HepG2 (cell line): ENCODE data around the gene ZFP82. TPM values are rescaled to one million over a fixed set of nuclear protein-coding genes. Genes with fewer than 3 reads are reported as not detected.

ENCODE experiments used
- ATAC-seq: fragments of 200-7000 bp; cut with Tn5 transposase; 3 replicates; pipeline ENCODE4 v1.9.1; 2020; ENCODE audit warnings: mild to moderate bottlenecking, moderate library complexity
- BruUV-seq: library from RNA; stranded (reverse); fragments of 400-500 nt; replicated peaks from 2 replicates; lab custom pipeline; 2021; lab: Mats Ljungman, UMichigan
- CTCF ChIA-PET: fragments of 300-600 bp; formaldehyde crosslinking; extraction: SDS; loops from one replicate; lab custom pipeline; 2021; ENCODE audit warnings: low total read pairs, inconsistent platforms, low intra/inter-chr PET ratio; lab: Yijun Ruan, JAX
- POLR2A ChIA-PET: fragments of 350-600 bp; sonication (Branson Sonifier 250); formaldehyde crosslinking; loops from one replicate; lab custom pipeline; 2020; ENCODE audit warnings: antibody characterized with exemption, inconsistent platforms; lab: Yijun Ruan, JAX
- DNase-seq: peaks from one replicate; pipeline ENCODE4 v3.0.0-alpha.2; 2015; ENCODE audit warnings: low spot score
- FAIRE-seq: peaks from 3 replicates; lab custom pipeline; 2011; peaks lifted over from hg19 to GRCh38; lab: Jason Lieb, UNC
- H2AFZ ChIP-seq: one replicate; pipeline ENCODE4 v1.6.1; 2011; ENCODE audit warnings: low read length, inconsistent platforms
- H3K27ac ChIP-seq: fragments of 300-600 bp; 3 replicates; pipeline ENCODE4 v1.8.0; 2011; ENCODE audit warnings: mixed run types, mild to moderate bottlenecking, mixed read lengths, low read length, inconsistent platforms; ENCODE audit not compliant: insufficient read depth; ENCODE audit errors: extremely low read length
- H3K27me3 ChIP-seq, 2 experiments: fragments of 200-600 bp in 1 of 2; 2 replicates in 1 of 2; 3 replicates in 1 of 2; pipeline versions ENCODE4 v1.6.0 to v1.8.0; 2011; ENCODE audit warnings: low read length in 2 of 2, mild to moderate bottlenecking in 2 of 2, moderate library complexity in 2 of 2, inconsistent platforms in 1 of 2; ENCODE audit not compliant: insufficient read depth in 2 of 2, control insufficient read depth in 1 of 2
- H3K36me3 ChIP-seq, 2 experiments: fragments of 200-600 bp in 1 of 2; replicated peaks in 1 of 2; 2 replicates in 1 of 2; 3 replicates in 1 of 2; pipeline versions ENCODE4 v1.5.1 to v1.8.0; 2011; ENCODE audit warnings: low read length in 2 of 2, inconsistent platforms in 1 of 2; ENCODE audit not compliant: insufficient read depth in 2 of 2, control insufficient read depth in 1 of 2
- H3K4me1 ChIP-seq: 2 replicates; pipeline ENCODE4 v1.5.1; 2012; ENCODE audit warnings: low read length, inconsistent platforms; ENCODE audit not compliant: insufficient read depth
- H3K4me2 ChIP-seq: 2 replicates; pipeline ENCODE4 v1.6.0; 2011; ENCODE audit warnings: low read depth, low read length, inconsistent platforms
- H3K4me3 ChIP-seq, 3 experiments: fragments of 200-600 bp in 1 of 3; sonication (generic), shearing (Covaris generic) in 1 of 3; replicated peaks in 1 of 3; 2 replicates each; pipeline ENCODE4 v1.5.1; 2011 to 2016; ENCODE audit warnings: low read length in 3 of 3, inconsistent platforms in 2 of 3, low read depth in 2 of 3, mild to moderate bottlenecking in 2 of 3, control low read depth in 1 of 3, mixed read lengths in 1 of 3; ENCODE audit not compliant: insufficient read depth in 1 of 3
- H3K79me2 ChIP-seq: one replicate; pipeline ENCODE4 v1.6.1; 2011; ENCODE audit warnings: low read length, inconsistent platforms; ENCODE audit not compliant: insufficient read depth
- H3K9ac ChIP-seq: 2 replicates; pipeline ENCODE4 v1.6.0; 2011; ENCODE audit warnings: mild to moderate bottlenecking, low read depth, low read length, inconsistent platforms; ENCODE audit not compliant: insufficient read depth
- H3K9me3 ChIP-seq: 2 replicates; pipeline ENCODE4 v1.5.1; 2012; ENCODE audit warnings: mild to moderate bottlenecking, low read length
- H4K20me1 ChIP-seq: 2 replicates; pipeline ENCODE4 v1.6.0; 2011; ENCODE audit warnings: inconsistent platforms, mild to moderate bottlenecking, low read length, moderate library complexity; ENCODE audit not compliant: insufficient read depth
- FOSL1 ChIP-seq: sonication (generic); formaldehyde crosslinking; IDR thresholded peaks from 2 replicates; pipeline ENCODE4 v1.9.0; 2021; ENCODE audit warnings: missing genetic modification reagents, borderline replicate concordance
- GATAD2A ChIP-seq: IDR thresholded peaks from 2 replicates; pipeline ENCODE4 v1.6.1; 2016
- GFI1 ChIP-seq: sonication (generic); formaldehyde crosslinking; IDR thresholded peaks from 2 replicates; pipeline ENCODE4 v1.5.0; 2020; ENCODE audit warnings: missing genetic modification reagents, mild to moderate bottlenecking, borderline replicate concordance
- KMT2B ChIP-seq: IDR thresholded peaks from 2 replicates; pipeline ENCODE4 v1.6.1; 2016; ENCODE audit warnings: missing genetic modification reagents, missing compliant biosample characterization
- MEIS1 ChIP-seq: sonication (generic); formaldehyde crosslinking; IDR thresholded peaks from 2 replicates; pipeline ENCODE4 v1.9.0; 2021; ENCODE audit warnings: mild to moderate bottlenecking, missing genetic modification reagents, moderate library complexity, borderline replicate concordance
- MIER2 ChIP-seq: IDR thresholded peaks from 2 replicates; pipeline ENCODE4 v1.6.1; 2016; ENCODE audit warnings: missing biosample characterization, missing genetic modification reagents
- NRL ChIP-seq: sonication (generic); formaldehyde crosslinking; IDR thresholded peaks from 2 replicates; pipeline ENCODE4 v1.5.0; 2020; ENCODE audit warnings: missing genetic modification reagents, mild to moderate bottlenecking, moderate library complexity, borderline replicate concordance
- PTBP1 ChIP-seq: fragments of 200-400 bp; formaldehyde crosslinking; IDR thresholded peaks from 2 replicates; pipeline ENCODE4 v1.6.1; 2018; ENCODE audit warnings: low read length, low read depth; ENCODE audit not compliant: poor library complexity, severe bottlenecking
- U2AF2 ChIP-seq: fragments of 200-400 bp; formaldehyde crosslinking; IDR thresholded peaks from 2 replicates; pipeline ENCODE4 v1.6.1; 2017; ENCODE audit warnings: low read depth, mild to moderate bottlenecking, low read length
- ZFP82 ChIP-seq: sonication (generic); formaldehyde crosslinking; IDR thresholded peaks from 2 replicates; pipeline ENCODE4 v1.5.1; 2020; ENCODE audit warnings: mild to moderate bottlenecking, missing genetic modification reagents, borderline replicate concordance
- ZNF598 ChIP-seq: sonication (generic); formaldehyde crosslinking; IDR thresholded peaks from 2 replicates; pipeline ENCODE4 v1.5.1; 2020; ENCODE audit warnings: mild to moderate bottlenecking, missing genetic modification reagents, borderline replicate concordance
- WGBS: methylation state at CpG from one replicate; pipeline ENCODE4 v1.1.6; 2017; ENCODE audit warnings: low lambda C conversion rate; 5-methylcytosine and 5-hydroxymethylcytosine counted together
- in situ Hi-C: cut with HindIII; loops from 2 replicates; pipeline ENCODE4 v1.10.0; 2017; ENCODE audit warnings: low pct_unique_long_range_greater_than_20kb; ENCODE audit not compliant: extremely low pct_ligation_motif_present
- intact Hi-C: fragments of 100-400 bp; cut with micrococcal nuclease; formaldehyde crosslinking; loops from one replicate; pipeline ENCODE4 v1.10.0; 2022; ENCODE audit not compliant: unreplicated experiment
- polyA plus RNA-seq, 8 experiments: library from polyadenylated mRNA; depleted of rRNA in 3 of 8; stranded (reverse) in 7 of 8; unstranded in 1 of 8; fragments of >200 nt; fragmentation: Illumina TruSeq in 4 of 8; extraction: Trizol in 4 of 8; gene quantifications; 2 replicates each; pipeline versions ENCODE4 v1.2.1 to v1.2.3, GENCODE V29; 2011 to 2016; ENCODE audit warnings: low read depth in 4 of 8, missing spikeins in 1 of 8, mixed read lengths in 1 of 8; ENCODE audit not compliant: insufficient read depth in 1 of 8
- total RNA-seq, 5 experiments: library from RNA; depleted of rRNA; stranded (reverse); fragments of >200 nt; fragmentation: Illumina TruSeq; extraction: Trizol; gene quantifications; 2 replicates each; pipeline ENCODE4 v1.2.3, GENCODE V29; 2016; ENCODE audit warnings: low read depth in 1 of 5
- TF ChIP-seq, protein P1 (sequence below): sonication (generic); formaldehyde crosslinking; IDR thresholded peaks from 2 replicates; pipeline ENCODE4 v1.4.0; 2020; ENCODE audit warnings: missing genetic modification reagents, borderline replicate concordance
- TF ChIP-seq, protein P2 (sequence below): sonication (generic); formaldehyde crosslinking; IDR thresholded peaks from 2 replicates; pipeline ENCODE4 v1.8.1; 2023; ENCODE audit warnings: missing genetic modification reagents, inconsistent platforms, borderline replicate concordance
- TF ChIP-seq, protein P3 (sequence below): sonication (generic); formaldehyde crosslinking; IDR thresholded peaks from 2 replicates; pipeline ENCODE4 v1.5.0; 2020; ENCODE audit warnings: missing genetic modification reagents

The ZFP82 gene
- total and polyA plus RNA-seq, 2 of the 13 experiments (the other 11 are each of a cell fraction or from before 2014, with no cell fraction given), result 1.7 to 4.3 TPM

DNA sequence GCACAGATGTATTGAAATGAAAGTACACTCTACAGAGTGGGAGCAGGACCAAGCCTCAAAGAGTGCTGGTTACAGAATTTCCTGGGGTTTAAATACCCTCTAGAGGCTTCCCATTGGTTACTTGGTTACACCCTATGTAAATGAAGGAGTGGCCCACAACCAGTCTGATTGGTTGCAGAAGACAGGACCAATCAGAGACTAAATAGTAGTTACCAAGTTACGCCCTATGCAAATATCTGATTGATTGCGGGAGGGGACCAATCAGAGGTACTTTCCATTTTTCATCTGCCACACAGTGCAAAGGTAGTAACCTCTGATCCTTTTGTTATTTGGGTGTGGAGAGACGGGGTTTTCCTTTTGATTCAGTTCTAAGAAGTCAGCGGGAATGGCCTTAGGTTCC, 5.5 kb upstream of the ZFP82 start:
- no peak overlapping the region for H3K4me3 ChIP-seq
- WGBS, result 10% methylated on average over 4 of the region's 4 CpGs

More for the DNA sequence above, 5.5 kb upstream of the ZFP82 start:
- ChIA-PET POLR2A (no interaction called here), CTCF (no interaction called here)
- intact Hi-C loops (no loop called here), in situ Hi-C loops (no loop called here)
- no peak for DNase-seq
- H2AFZ ChIP-seq, result no peak overlapping the region
- ATAC-seq, result peak; percentile 30; the same call in 2 of the 3 replicates
- H3K36me3 ChIP-seq, result no peaks in the 10 kb centered on the region
- no peak for FAIRE-seq
- TF ChIP-seq MIER2 (CRISPR knock-in tag) (no peak), PTBP1 (no peak), ZFP82 (CRISPR knock-in tag) (no peak), MEIS1 (CRISPR knock-in tag) (no peak), KMT2B (CRISPR knock-in tag) (no peak), NRL (CRISPR knock-in tag) (no peak), FOSL1 (CRISPR knock-in tag) (no peak), GATAD2A (CRISPR knock-in tag) (no peak), U2AF2 (no peak), ZNF598 (CRISPR knock-in tag) (no peak), GFI1 (CRISPR knock-in tag) (no peak)
- TF ChIP-seq, protein P1, sequence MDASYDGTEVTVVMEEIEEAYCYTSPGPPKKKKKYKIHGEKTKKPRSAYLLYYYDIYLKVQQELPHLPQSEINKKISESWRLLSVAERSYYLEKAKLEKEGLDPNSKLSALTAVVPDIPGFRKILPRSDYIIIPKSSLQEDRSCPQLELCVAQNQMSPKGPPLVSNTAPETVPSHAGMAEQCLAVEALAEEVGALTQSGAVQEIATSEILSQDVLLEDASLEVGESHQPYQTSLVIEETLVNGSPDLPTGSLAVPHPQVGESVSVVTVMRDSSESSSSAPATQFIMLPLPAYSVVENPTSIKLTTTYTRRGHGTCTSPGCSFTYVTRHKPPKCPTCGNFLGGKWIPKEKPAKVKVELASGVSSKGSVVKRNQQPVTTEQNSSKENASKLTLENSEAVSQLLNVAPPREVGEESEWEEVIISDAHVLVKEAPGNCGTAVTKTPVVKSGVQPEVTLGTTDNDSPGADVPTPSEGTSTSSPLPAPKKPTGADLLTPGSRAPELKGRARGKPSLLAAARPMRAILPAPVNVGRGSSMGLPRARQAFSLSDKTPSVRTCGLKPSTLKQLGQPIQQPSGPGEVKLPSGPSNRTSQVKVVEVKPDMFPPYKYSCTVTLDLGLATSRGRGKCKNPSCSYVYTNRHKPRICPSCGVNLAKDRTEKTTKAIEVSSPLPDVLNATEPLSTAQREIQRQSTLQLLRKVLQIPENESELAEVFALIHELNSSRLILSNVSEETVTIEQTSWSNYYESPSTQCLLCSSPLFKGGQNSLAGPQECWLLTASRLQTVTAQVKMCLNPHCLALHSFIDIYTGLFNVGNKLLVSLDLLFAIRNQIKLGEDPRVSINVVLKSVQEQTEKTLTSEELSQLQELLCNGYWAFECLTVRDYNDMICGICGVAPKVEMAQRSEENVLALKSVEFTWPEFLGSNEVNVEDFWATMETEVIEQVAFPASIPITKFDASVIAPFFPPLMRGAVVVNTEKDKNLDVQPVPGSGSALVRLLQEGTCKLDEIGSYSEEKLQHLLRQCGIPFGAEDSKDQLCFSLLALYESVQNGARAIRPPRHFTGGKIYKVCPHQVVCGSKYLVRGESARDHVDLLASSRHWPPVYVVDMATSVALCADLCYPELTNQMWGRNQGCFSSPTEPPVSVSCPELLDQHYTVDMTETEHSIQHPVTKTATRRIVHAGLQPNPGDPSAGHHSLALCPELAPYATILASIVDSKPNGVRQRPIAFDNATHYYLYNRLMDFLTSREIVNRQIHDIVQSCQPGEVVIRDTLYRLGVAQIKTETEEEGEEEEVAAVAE (CRISPR knock-in tag), result no peak
- TF ChIP-seq, protein P2, sequence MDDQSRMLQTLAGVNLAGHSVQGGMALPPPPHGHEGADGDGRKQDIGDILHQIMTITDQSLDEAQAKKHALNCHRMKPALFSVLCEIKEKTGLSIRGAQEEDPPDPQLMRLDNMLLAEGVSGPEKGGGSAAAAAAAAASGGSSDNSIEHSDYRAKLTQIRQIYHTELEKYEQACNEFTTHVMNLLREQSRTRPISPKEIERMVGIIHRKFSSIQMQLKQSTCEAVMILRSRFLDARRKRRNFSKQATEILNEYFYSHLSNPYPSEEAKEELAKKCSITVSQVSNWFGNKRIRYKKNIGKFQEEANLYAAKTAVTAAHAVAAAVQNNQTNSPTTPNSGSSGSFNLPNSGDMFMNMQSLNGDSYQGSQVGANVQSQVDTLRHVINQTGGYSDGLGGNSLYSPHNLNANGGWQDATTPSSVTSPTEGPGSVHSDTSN (CRISPR knock-in tag), result no peak
- TF ChIP-seq, protein P3, sequence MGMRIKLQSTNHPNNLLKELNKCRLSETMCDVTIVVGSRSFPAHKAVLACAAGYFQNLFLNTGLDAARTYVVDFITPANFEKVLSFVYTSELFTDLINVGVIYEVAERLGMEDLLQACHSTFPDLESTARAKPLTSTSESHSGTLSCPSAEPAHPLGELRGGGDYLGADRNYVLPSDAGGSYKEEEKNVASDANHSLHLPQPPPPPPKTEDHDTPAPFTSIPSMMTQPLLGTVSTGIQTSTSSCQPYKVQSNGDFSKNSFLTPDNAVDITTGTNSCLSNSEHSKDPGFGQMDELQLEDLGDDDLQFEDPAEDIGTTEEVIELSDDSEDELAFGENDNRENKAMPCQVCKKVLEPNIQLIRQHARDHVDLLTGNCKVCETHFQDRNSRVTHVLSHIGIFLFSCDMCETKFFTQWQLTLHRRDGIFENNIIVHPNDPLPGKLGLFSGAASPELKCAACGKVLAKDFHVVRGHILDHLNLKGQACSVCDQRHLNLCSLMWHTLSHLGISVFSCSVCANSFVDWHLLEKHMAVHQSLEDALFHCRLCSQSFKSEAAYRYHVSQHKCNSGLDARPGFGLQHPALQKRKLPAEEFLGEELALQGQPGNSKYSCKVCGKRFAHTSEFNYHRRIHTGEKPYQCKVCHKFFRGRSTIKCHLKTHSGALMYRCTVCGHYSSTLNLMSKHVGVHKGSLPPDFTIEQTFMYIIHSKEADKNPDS, result no peak
- BruUV-seq, result no TSS peak
- H4K20me1 ChIP-seq, result no peaks in the 10 kb centered on the region
- peaks cover 9% of the 10 kb centered on the region; the same call in 1 of the 2 replicates for H3K4me1 ChIP-seq
- peaks cover 16% of the 10 kb centered on the region for H3K9me3 ChIP-seq
- H3K9ac ChIP-seq, result no peak overlapping the region
- H3K27ac ChIP-seq, result no peak overlapping the region
- no peaks in the 10 kb centered on the region; a peak in 1 of 5 replicates for H3K27me3 ChIP-seq
- no peak overlapping the region; the same call in 1 of the 2 replicates for H3K4me2 ChIP-seq
- no peaks in the 10 kb centered on the region for H3K79me2 ChIP-seq
